ENCODE results near the gene VTI1A.
"Not testable (repeated sequence)": the region's sequence is repeated elsewhere in the genome, so short reads cannot be mapped to it uniquely, and the experiment has no call there.

Gene VTI1A

GRCh38 chr10:112844681-112845544, 397.9 kb downstream of the VTI1A start:
- DNase-seq = no peak

DNA sequence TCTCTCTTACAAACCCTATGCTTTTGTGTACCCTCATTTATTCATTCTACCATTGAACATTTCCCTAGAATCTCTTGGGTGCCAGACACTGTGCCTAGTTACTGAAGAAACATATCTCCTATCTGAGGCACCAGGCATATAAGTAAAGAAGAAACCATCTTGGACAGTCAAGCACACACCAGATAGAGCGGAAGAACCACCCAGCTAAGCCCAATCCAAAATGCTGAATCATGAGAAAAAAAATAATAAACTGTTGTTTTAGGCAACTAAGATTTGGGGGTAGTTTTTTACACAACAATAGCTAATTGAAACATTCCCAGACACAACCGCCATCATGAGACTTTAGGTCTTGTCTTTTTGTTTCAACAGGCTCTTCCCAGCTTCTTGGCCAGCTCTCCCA, 400.8 kb downstream of the VTI1A start:
- DNase-seq = no peak

GRCh38 chr10:112848228-112848627, 401.2 kb downstream of the VTI1A start:
- DNase-seq = no peak

DNA sequence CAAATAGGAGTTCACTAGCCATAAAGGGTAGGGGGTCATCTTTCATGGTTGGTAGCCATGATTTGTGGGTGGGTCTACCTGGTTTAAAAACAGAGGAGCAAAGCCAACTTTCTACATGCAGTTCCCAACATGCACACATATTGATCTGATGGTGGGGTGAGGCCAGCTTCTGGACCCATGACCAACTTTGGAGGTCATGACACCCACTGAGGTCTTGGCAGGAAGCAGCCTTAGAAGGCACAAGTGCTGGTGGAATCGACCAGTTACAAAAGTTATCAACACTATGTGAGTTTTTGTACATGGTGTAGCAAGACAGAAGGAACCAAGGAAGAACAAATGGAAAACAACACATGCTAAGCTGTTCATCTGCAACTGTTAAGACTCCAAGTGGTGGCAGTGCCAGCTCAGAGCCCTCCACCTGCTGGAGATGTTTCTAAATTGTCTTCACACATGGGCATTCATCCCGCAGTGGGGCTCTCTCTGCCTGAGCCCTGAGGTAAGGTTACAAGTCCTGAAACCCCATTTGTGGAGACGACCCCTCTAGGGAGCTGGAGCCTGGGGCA, 401.9 kb downstream of the VTI1A start:
- DNase-seq = no peak

- DNase-seq = no peak
Observed at GRCh38 chr10:112849546-112849945, 402.5 kb downstream of the VTI1A start.

DNA sequence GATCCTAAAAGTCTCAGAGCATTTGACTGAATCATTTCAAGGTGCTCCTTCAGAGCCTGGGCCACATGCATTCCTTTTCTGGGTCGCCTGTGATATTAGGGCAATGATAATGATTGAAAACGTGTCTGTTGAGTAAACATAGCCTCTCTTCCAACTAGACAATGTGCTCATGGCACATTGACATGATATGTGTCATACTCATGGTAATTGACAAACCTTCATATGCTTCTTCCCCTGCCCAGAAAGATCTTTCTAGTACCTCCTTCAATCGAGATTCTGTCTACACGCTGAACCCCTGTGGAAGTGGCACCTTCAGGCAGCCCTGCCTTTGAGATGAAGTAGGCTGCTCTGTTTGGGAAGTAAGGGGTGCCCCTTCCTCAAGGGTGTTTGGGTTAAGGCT, 404.2 kb downstream of the VTI1A start:
- DNase-seq = no peak

DNA sequence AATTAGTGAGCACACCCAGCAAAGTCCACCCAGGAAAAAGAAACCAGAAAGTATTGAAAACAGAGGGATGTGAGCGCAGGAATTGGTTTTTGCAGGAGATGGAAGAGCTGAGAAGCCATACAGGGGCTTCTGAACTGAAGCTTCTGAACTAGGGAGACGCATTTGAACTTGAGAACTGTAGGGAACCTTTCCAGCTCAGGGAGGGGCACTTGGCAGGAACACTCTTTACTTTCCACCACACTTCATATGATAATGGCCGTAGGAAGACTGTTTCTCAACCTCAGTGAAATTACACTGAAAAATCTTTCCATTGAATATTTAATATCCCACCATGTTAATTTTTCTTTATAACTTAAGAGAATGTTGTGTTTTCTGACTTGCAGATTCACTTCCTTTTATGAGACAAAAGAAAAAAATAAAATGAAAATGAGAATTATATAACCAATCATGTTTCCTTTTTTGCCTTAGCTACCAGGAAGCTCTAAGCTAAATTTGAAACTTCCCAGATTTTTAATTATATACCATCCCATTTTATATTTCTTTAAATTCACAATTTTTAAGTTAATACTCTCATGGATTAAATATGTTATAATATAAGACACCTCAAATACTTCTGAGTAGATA, 404.7 kb downstream of the VTI1A start:
- no peak for DNase-seq

DNA sequence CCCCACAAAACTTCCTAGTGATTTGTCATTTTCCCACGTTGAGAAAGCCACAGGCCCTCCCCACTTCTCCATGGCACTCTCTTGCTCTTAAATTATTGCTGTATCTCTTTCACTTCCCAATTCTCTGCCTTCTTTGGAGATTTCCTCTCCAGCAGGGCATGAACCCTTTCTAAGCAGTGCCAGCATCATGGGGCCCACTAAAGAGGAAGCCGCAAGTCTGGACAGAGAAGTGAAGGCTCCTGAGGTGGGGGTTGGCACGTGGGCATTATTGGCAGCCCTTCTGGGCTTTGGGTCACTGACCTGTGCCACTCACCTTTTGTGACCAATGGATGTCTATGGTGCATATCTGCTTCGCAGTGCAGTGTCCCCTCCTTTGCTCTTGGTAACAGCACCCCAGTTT, 405.3 kb downstream of the VTI1A start:
- no peak for DNase-seq

- no peak for DNase-seq
Observed at GRCh38 chr10:112855134-112855533, 408.1 kb downstream of the VTI1A start.

DNA sequence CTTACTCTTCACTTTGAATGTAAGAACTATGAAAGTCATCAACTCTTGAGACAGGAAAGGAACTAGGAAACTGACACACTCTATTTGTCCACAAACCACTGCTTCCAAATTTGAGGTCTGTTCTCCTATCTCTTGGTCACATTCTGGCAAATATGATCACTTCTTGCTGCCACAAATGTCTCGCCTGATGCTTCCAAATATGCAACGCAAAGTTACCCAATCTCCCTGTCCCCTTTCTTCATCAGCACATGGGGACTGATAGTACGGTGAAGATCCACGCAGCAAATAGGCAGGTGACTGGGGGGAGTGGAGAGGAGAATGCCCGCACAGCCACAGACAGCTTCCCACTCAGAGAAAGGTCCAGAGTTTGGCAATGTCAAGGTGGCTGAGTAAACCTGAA, 410.5 kb downstream of the VTI1A start:
- DNase-seq = no peak

DNA sequence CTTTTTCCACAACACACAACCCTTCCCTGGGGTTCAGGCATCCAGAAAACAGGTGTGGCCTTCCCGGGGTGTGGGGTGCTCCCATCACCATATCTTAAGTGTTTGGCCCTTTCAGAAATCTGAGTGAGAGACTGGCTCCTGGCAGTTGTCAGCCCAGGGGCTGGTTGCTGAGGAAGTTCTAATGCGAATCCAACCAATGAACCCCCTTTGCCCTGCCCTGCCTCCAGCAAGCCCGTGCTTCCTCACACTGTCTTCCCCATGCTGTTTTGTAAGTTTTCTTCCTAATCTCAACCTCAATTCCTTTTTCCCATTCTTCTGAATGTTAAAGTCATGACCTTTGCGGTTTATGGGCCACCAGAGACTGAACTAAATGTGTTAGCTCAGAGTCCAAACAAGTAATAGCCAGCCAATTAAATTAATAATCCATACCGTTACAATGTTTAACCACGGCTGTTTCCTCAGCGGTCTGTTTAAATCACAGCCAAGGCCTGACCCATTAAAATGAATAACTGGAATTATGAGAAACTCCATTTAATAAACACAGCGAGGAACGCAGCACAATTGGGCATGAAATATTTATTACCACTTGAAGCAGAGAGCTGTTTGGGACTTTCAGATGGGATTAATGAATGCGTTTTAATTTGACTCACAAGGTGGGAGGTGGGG, 412.1 kb downstream of the VTI1A start:
- no peak for DNase-seq

- DNase-seq = no peak
Observed at GRCh38 chr10:112859793-112860192, 412.8 kb downstream of the VTI1A start.

GRCh38 chr10:112863461-112863860, 416.4 kb downstream of the VTI1A start:
- not testable (repeated sequence) for DNase-seq
